Astrocyte (in vitro differentiated cells and primary cell): ENCODE data around the gene GSTP1. TPM values are rescaled to one million over a fixed set of nuclear protein-coding genes. Genes with fewer than 3 reads are reported as not detected.
"Not testable (repeated sequence)": the region's sequence is repeated elsewhere in the genome, so short reads cannot be mapped to it uniquely, and the experiment has no call there.

Experiments
- DNase-seq: peaks from one replicate; pipeline ENCODE4 v3.0.0-alpha.2; 2010; ENCODE audit warnings: low read depth
- FAIRE-seq: peaks from 2 replicates; lab custom pipeline; 2011; peaks lifted over from hg19 to GRCh38; lab: Jason Lieb, UNC
- H2AFZ ChIP-seq: 2 replicates; pipeline ENCODE4 v1.6.0; 2012; ENCODE audit warnings: low read depth, low read length, inconsistent platforms
- H3K27ac ChIP-seq: 2 replicates; pipeline ENCODE4 v1.5.1; 2011; ENCODE audit warnings: low read depth, low read length, inconsistent platforms
- H3K27me3 ChIP-seq: 2 replicates; pipeline ENCODE4 v1.6.0; 2011; ENCODE audit warnings: low read length, inconsistent platforms; ENCODE audit not compliant: insufficient read depth
- H3K36me3 ChIP-seq: 2 replicates; pipeline ENCODE4 v1.5.1; 2011; ENCODE audit warnings: low read length, inconsistent platforms; ENCODE audit not compliant: insufficient read depth
- H3K4me1 ChIP-seq: 2 replicates; pipeline ENCODE4 v1.5.1; 2011; ENCODE audit warnings: low read length, inconsistent platforms; ENCODE audit not compliant: insufficient read depth
- H3K4me2 ChIP-seq: 2 replicates; pipeline ENCODE4 v1.6.0; 2012; ENCODE audit warnings: low read length, inconsistent platforms
- H3K4me3 ChIP-seq: 2 replicates; pipeline ENCODE4 v1.5.1; 2011; ENCODE audit warnings: low read depth, mild to moderate bottlenecking, low read length, inconsistent platforms; ENCODE audit not compliant: insufficient read depth
- H3K79me2 ChIP-seq: 2 replicates; pipeline ENCODE4 v1.6.0; 2012; ENCODE audit warnings: mild to moderate bottlenecking, low read length, inconsistent platforms; ENCODE audit not compliant: insufficient read depth
- H3K9ac ChIP-seq: 2 replicates; pipeline ENCODE4 v1.6.0; 2012; ENCODE audit warnings: mild to moderate bottlenecking, low read length, inconsistent platforms
- H3K9me3 ChIP-seq: 2 replicates; pipeline ENCODE4 v1.5.1; 2012; ENCODE audit warnings: low read depth, mild to moderate bottlenecking, low read length, inconsistent platforms; ENCODE audit not compliant: insufficient read depth
- H4K20me1 ChIP-seq: 2 replicates; pipeline ENCODE4 v1.6.0; 2012; ENCODE audit warnings: low read length, inconsistent platforms; ENCODE audit not compliant: insufficient read depth
- H3K27ac Mint-ChIP-seq: one replicate; pipeline ENCODE4 v1.8.0; 2021; ENCODE audit warnings: mild to moderate bottlenecking, mixed read lengths; ENCODE audit not compliant: unreplicated experiment
- H3K27me3 Mint-ChIP-seq: one replicate; pipeline ENCODE4 v1.8.0; 2021; ENCODE audit warnings: low read depth, mixed read lengths; ENCODE audit not compliant: unreplicated experiment
- H3K36me3 Mint-ChIP-seq: one replicate; pipeline ENCODE4 v1.8.0; 2021; ENCODE audit warnings: low read depth, mixed read lengths; ENCODE audit not compliant: unreplicated experiment
- H3K4me1 Mint-ChIP-seq: one replicate; pipeline ENCODE4 v1.8.0; 2021; ENCODE audit warnings: low read depth, mixed read lengths; ENCODE audit not compliant: unreplicated experiment
- H3K4me3 Mint-ChIP-seq: one replicate; pipeline ENCODE4 v1.8.0; 2021; ENCODE audit warnings: mild to moderate bottlenecking, moderate library complexity, mixed read lengths; ENCODE audit not compliant: unreplicated experiment
- H3K9me3 Mint-ChIP-seq: one replicate; pipeline ENCODE4 v1.8.0; 2021; ENCODE audit warnings: mild to moderate bottlenecking, mixed read lengths; ENCODE audit not compliant: unreplicated experiment
- CTCF ChIP-seq: IDR thresholded peaks from 2 replicates; pipeline ENCODE4 v1.5.1; 2011; ENCODE audit warnings: low read depth, mild to moderate bottlenecking, inconsistent platforms, low read length, moderate library complexity; ENCODE audit not compliant: insufficient read depth
- EZH2 ChIP-seq: IDR thresholded peaks from 2 replicates; pipeline ENCODE4 v1.6.1; 2012; ENCODE audit warnings: mild to moderate bottlenecking, low read length, inconsistent platforms; ENCODE audit not compliant: insufficient read depth
- total RNA-seq: library from RNA; stranded (reverse); gene quantifications from 2 replicates; pipeline ENCODE4 v1.2.1, GENCODE V29; 2021

GSTP1 gene
- total RNA-seq, 1 donor from 2014 or later, result 1,365 TPM

GRCh38 chr11:67562963-67563704 lies 20.5 kb upstream of the GSTP1 start:
- Histone ChIP-seq H2AFZ (peak overlapping the region; percentile 43), H3K27me3 (no peaks in the 10 kb centered on the region), H3K9ac (peak overlapping the region; percentile 74), H3K4me1 (peaks cover 23% of the 10 kb centered on the region), H3K79me2 (no peaks in the 10 kb centered on the region), H3K27ac (peak overlapping the region; percentile 97), H3K4me3 (peak overlapping the region; percentile 0), H3K4me2 (peak overlapping the region; percentile 61), H3K36me3 (no peaks in the 10 kb centered on the region), H4K20me1 (no peaks in the 10 kb centered on the region), H3K9me3 (no peaks in the 10 kb centered on the region)
- TF ChIP-seq EZH2 (no peak), CTCF (no peak)
- H3K36me3 Mint-ChIP-seq, result no peaks in the 10 kb centered on the region
- peaks cover 22% of the 10 kb centered on the region for H3K4me1 Mint-ChIP-seq
- H3K4me3 Mint-ChIP-seq, result peak overlapping the region; percentile 47
- peak; percentile 41 for DNase-seq
- FAIRE-seq, result no peak
- peaks cover 2% of the 10 kb centered on the region for H3K9me3 Mint-ChIP-seq
- H3K27me3 Mint-ChIP-seq, result no peaks in the 10 kb centered on the region
- H3K27ac Mint-ChIP-seq, result peak overlapping the region; percentile 100

GRCh38 chr11:67563705-67564114 lies 19.9 kb upstream of the GSTP1 start:
- not testable (repeated sequence) for H3K79me2 ChIP-seq, H4K20me1 ChIP-seq, H3K36me3 Mint-ChIP-seq, H3K36me3 ChIP-seq, H3K27me3 ChIP-seq, H3K9me3 Mint-ChIP-seq, H3K9me3 ChIP-seq, H3K27me3 Mint-ChIP-seq
- DNase-seq (peak; percentile 96), FAIRE-seq (peak; percentile 34)
- H3K27ac ChIP-seq, result peak overlapping the region; percentile 97
- peak overlapping the region; percentile 25 for H3K4me3 ChIP-seq
- peaks cover 23% of the 10 kb centered on the region for H3K4me1 ChIP-seq
- H2AFZ ChIP-seq, result peak overlapping the region; percentile 46
- H3K4me2 ChIP-seq, result peak overlapping the region; percentile 61
- peak overlapping the region; percentile 47 for H3K4me3 Mint-ChIP-seq
- H3K9ac ChIP-seq, result peak overlapping the region; percentile 74
- peaks cover 22% of the 10 kb centered on the region for H3K4me1 Mint-ChIP-seq
- H3K27ac Mint-ChIP-seq, result peak overlapping the region; percentile 100

- H3K79me2 ChIP-seq, result no peaks in the 10 kb centered on the region
- no peaks in the 10 kb centered on the region for H4K20me1 ChIP-seq
- Mint-ChIP-seq H3K27ac (peak overlapping the region; percentile 100), H3K9me3 (peaks cover 2% of the 10 kb centered on the region), H3K4me3 (peak overlapping the region; percentile 47), H3K4me1 (peaks cover 22% of the 10 kb centered on the region), H3K27me3 (no peaks in the 10 kb centered on the region), H3K36me3 (no peaks in the 10 kb centered on the region)
- TF ChIP-seq EZH2, result no peak
- no peak for TF ChIP-seq CTCF
- peak; percentile 43 for DNase-seq
- H2AFZ ChIP-seq, result peak overlapping the region; percentile 46
- H3K9me3 ChIP-seq, result no peaks in the 10 kb centered on the region
- H3K4me2 ChIP-seq, result peak overlapping the region; percentile 61
- H3K4me1 ChIP-seq, result peaks cover 23% of the 10 kb centered on the region
- no peaks in the 10 kb centered on the region for H3K36me3 ChIP-seq
- no peak for FAIRE-seq
- peak overlapping the region; percentile 73 for H3K9ac ChIP-seq
- H3K27me3 ChIP-seq, result no peaks in the 10 kb centered on the region
- peak overlapping the region; percentile 97 for H3K27ac ChIP-seq
- peak overlapping the region; percentile 25 for H3K4me3 ChIP-seq
Measured at GRCh38 chr11:67564230-67564629, 19.4 kb upstream of the GSTP1 start.
